Activated CD8-positive, alpha-beta T cell treated with anti-CD3 and anti-CD28 coated beads, Interleukin-2, amount 10 ng/mL, durations not matched to agents 7 days and 5 days (primary cell): Measurements from ENCODE around the gene CATSPERE. TPM values are rescaled to one million over a fixed set of nuclear protein-coding genes. Genes with fewer than 3 reads are reported as not detected.
A peak's percentile ranks its signal among the peaks of the same experiment; 100 is the strongest.
"Not testable (repeated sequence)": the region's sequence is repeated elsewhere in the genome, so short reads cannot be mapped to it uniquely, and the experiment has no call there.

ENCODE experiments used
- ATAC-seq: fragments of 150-1000 bp; cut with Tn5 transposase; one replicate; pipeline ENCODE4 v1.10.0; 2021; ENCODE audit warnings: moderate library complexity
- CTCF ChIA-PET: fragments of 350-600 bp; sonication (Branson Sonifier 250); formaldehyde crosslinking; loops from one replicate; lab custom pipeline; 2021; ENCODE audit warnings: antibody characterized with exemption; lab: Charles Lee
- POLR2A ChIA-PET: fragments of 350-600 bp; sonication (Branson Sonifier 250); formaldehyde crosslinking; loops from one replicate; lab custom pipeline; 2021; ENCODE audit warnings: antibody characterized with exemption; lab: Charles Lee
- DNase-seq: peaks from one replicate; pipeline ENCODE4 v3.0.0-alpha.2; 2020
- H3K27ac Mint-ChIP-seq: one replicate; pipeline ENCODE4 v1.8.0; 2021; ENCODE audit warnings: mild to moderate bottlenecking, mixed read lengths
- H3K27me3 Mint-ChIP-seq: one replicate; pipeline ENCODE4 v1.8.0; 2021; ENCODE audit warnings: low read depth, mixed read lengths
- H3K36me3 Mint-ChIP-seq: one replicate; pipeline ENCODE4 v1.8.0; 2021; ENCODE audit warnings: low read depth, mixed read lengths
- H3K4me1 Mint-ChIP-seq: one replicate; pipeline ENCODE4 v1.8.0; 2021; ENCODE audit warnings: low read depth, mixed read lengths
- H3K4me3 Mint-ChIP-seq: one replicate; pipeline ENCODE4 v1.8.0; 2021; ENCODE audit warnings: mild to moderate bottlenecking, mixed read lengths
- H3K9me3 Mint-ChIP-seq: one replicate; pipeline ENCODE4 v1.8.0; 2022; ENCODE audit warnings: mixed read lengths; ENCODE audit not compliant: insufficient read depth
- total RNA-seq, 2 experiments: library from RNA; stranded (reverse); gene quantifications; one replicate each; pipeline ENCODE4 v1.2.3, GENCODE V29; 2021

Gene CATSPERE
- total RNA-seq, 2 experiments from 2014 or later: 0.37 to 0.61 TPM

DNA sequence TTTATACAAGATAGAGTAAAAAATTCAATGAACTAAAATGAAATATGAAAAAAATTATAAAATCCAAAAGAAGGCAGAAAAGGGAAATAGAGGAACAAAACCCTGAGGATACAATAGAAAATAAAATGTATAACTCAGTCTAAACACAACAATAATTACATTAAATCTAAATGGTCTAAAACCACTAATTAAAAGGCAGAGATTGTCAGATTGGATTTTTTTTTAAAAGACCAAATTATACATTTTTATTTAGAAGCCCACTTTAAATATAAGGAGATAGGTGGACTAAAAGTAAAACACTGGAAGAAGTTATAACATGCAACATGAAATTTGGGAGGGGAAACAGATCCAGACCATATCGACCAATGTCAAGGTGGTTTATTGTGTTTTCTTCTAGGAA, 95.2 kb downstream of the CATSPERE start:
- ATAC-seq (no peak), DNase-seq (no peak)
- CTCF ChIA-PET: no interaction called here
- Mint-ChIP-seq H3K4me1 (no peaks in the 10 kb centered on the region), H3K27ac (no peak overlapping the region), H3K36me3 (no peaks in the 10 kb centered on the region), H3K27me3 (no peaks in the 10 kb centered on the region), H3K9me3 (peaks cover 3% of the 10 kb centered on the region), H3K4me3 (no peak overlapping the region)
- POLR2A ChIA-PET: no interaction called here

DNA sequence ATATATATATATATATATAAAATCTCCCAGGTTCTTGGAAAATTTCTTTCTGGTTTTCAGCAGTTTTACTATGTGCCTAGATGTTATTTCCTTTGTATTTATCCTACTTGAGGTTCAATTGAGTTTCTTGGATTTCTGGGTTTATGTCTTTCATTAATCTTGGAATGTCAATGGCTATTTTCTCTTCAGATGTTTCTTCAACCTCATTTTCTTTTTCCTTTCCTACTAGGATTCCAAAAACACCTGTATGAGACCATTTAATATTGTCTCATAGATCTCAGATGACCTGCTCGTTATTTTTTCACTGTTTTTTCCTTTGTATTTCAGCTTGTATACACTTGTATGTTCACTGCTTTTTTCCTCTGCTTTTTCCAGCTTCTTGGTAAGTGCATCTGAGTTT, 96.5 kb downstream of the CATSPERE start:
- Mint-ChIP-seq H3K4me1 (no peaks in the 10 kb centered on the region), H3K9me3 (peaks cover 3% of the 10 kb centered on the region), H3K27ac (no peak overlapping the region), H3K36me3 (no peaks in the 10 kb centered on the region), H3K4me3 (no peak overlapping the region), H3K27me3 (no peaks in the 10 kb centered on the region)
- CTCF ChIA-PET: no interaction called here
- ATAC-seq (no peak), DNase-seq (no peak)
- POLR2A ChIA-PET: interaction anchor here (0.6 kb wide), 1 partner anchor 384 kb away, joined by 3 read pairs; no protein-coding TSS in a partner anchor

GRCh38 chr1:244559561-244559960, 98.5 kb downstream of the CATSPERE start:
- H3K4me1 Mint-ChIP-seq: no peaks in the 10 kb centered on the region
- DNase-seq: no peak
- H3K27me3 Mint-ChIP-seq: no peaks in the 10 kb centered on the region
- CTCF ChIA-PET: no interaction called here
- ATAC-seq: no peak
- POLR2A ChIA-PET: no interaction called here
- H3K27ac Mint-ChIP-seq: no peak overlapping the region
- no peaks in the 10 kb centered on the region for H3K36me3 Mint-ChIP-seq
- peaks cover 2% of the 10 kb centered on the region for H3K9me3 Mint-ChIP-seq
- no peak overlapping the region for H3K4me3 Mint-ChIP-seq

- H3K27me3 Mint-ChIP-seq, DNase-seq, H3K27ac Mint-ChIP-seq, ATAC-seq, H3K9me3 Mint-ChIP-seq, H3K36me3 Mint-ChIP-seq, H3K4me1 Mint-ChIP-seq, CTCF ChIA-PET, POLR2A ChIA-PET, H3K4me3 Mint-ChIP-seq: not testable (repeated sequence)
Measured at GRCh38 chr1:244562877-244563276, 101.8 kb downstream of the CATSPERE start.

DNA sequence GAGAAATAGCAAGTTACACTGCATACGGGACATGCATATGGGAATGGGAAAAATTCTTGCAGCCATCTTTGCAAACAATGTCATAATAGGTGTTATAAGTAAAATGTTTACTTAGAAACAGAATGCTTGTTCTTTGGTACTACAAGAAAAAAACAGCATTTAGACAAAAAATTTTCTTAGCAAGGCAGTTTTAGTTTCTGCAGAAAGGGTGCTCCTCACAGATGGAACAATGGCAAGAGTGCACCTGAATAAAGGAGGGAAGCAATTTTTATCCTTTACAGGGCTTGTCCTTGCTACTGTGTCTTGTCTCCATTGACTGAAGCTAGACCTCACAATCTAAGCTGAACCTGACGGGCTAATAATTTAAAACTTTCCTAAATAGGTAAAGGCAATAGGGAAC, 112.7 kb downstream of the CATSPERE start:
- H3K4me1 Mint-ChIP-seq: no peaks in the 10 kb centered on the region

DNA sequence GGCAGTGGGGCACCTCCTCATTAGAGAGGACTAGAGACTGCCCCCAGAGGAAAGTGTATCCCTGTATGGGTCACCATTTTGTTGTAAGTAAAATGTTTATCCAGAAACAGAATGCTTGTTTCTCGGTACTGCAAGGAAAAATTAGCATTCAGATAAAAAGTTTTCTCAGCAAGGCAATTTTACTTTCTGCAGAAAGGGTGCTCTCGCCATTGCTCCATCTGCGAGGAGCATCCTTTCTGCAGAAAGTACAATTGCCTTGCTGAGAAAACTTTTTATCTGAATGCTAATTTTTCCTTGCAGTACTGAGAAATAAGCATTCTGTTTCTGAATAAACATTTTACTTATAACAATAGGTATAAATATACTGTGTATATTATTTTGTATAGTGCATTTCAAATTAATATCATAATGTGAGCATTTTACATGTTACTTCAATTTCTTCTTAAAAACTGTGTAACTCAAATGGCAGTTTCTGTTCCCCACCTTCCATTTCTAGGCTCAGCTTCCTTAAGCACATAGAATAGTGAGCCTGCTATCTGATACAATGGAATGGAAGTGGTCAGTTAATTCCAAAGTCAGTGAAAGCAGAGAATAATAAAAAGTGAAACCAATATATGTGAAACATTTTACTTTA, 115.3 kb downstream of the CATSPERE start:
- peaks cover 6% of the 10 kb centered on the region for H3K36me3 Mint-ChIP-seq
- ChIA-PET POLR2A (no interaction called here), CTCF (no interaction called here)
- H3K9me3 Mint-ChIP-seq: peaks cover 31% of the 10 kb centered on the region
- H3K27me3 Mint-ChIP-seq: no peaks in the 10 kb centered on the region
- ATAC-seq: no peak
- H3K27ac Mint-ChIP-seq: no peak overlapping the region
- no peaks in the 10 kb centered on the region for H3K4me1 Mint-ChIP-seq
- DNase-seq: no peak
- no peak overlapping the region for H3K4me3 Mint-ChIP-seq

More for the DNA sequence above, 112.7 kb downstream of the CATSPERE start:
- CTCF ChIA-PET: no interaction called here
- ATAC-seq (no peak), DNase-seq (no peak)
- Mint-ChIP-seq H3K36me3 (peaks cover 6% of the 10 kb centered on the region), H3K27me3 (no peaks in the 10 kb centered on the region), H3K4me3 (no peak overlapping the region), H3K27ac (no peak overlapping the region), H3K9me3 (peaks cover 31% of the 10 kb centered on the region)
- POLR2A ChIA-PET: no interaction called here

DNA sequence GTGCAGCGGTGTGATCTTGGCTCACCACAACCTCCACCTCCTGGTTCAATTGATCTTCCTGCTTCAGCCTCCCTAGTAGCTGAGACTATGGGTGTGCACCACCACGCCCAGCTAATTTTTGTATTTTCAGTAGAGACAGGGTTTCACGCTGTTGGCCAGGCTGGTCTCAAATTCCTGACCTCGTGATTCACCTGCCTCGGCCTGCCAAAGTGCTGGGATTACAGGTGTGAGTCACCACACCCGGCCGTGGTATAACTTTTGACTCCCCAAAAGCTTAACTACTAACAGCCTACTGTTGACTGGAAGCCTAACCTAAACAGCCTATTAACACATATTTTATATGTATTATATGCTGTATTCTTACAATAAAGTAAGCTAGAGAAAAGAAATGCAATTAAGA, 117.1 kb downstream of the CATSPERE start:
- CTCF ChIA-PET, H3K4me3 Mint-ChIP-seq, H3K27ac Mint-ChIP-seq, ATAC-seq, POLR2A ChIA-PET, H3K36me3 Mint-ChIP-seq, H3K4me1 Mint-ChIP-seq, DNase-seq, H3K27me3 Mint-ChIP-seq: not testable (repeated sequence)
- peaks cover 31% of the 10 kb centered on the region for H3K9me3 Mint-ChIP-seq

DNA sequence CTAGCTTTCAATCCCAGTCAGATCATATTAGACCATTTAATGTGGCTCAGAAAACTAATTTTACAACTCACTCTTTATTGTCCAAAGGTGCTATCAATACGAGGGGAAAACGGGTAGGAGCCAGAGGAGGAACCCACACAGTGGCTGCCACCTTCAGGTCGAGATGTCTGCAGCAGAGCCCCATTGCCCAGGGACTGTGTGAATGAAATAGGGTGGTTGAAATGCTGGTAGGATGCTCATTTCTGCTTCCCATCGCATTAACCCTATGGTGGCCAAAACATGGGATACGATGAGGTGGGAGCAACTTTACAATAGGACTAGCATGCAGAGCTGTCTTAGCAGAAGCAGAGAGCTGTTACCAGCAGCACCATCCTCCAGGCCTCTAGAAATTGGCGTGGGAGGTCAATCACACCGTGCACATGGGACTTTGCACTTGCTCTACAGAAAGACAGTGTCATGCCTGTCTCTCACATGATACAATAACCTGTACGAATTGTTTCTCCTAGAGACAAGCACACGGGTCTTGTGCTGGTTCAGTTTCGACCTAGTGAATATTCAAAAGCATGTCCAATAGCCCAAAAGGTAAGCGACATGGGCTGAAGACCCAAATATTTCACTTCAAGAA, 122.4 kb downstream of the CATSPERE start:
- Mint-ChIP-seq H3K4me1 (peaks cover 3% of the 10 kb centered on the region), H3K4me3 (no peak overlapping the region), H3K27ac (no peak overlapping the region), H3K27me3 (no peaks in the 10 kb centered on the region), H3K36me3 (no peaks in the 10 kb centered on the region), H3K9me3 (no peaks in the 10 kb centered on the region)
- CTCF ChIA-PET: no interaction called here
- DNase-seq (no peak), ATAC-seq (no peak)
- POLR2A ChIA-PET: no interaction called here

- no peak for ATAC-seq
Measured at GRCh38 chr1:244585867-244586266, 124.8 kb downstream of the CATSPERE start.

DNA sequence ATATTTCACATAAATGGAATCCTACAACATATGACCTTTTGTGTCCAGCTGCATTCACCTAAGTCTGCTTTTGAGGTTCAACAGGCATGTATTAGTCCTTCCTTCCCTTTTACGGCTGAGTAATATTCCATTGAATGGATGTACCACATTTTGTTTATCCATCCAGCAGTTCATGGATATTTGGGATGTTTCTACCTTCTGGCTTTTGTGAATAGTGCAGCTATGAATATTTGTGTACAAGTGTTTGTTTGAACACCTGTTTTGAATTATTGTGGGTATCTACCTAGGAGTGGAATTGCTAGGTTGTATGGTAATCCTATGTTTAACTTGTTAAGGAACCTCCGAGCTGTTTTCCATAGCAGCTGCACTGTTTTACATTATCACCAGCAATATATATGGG, 129.6 kb downstream of the CATSPERE start:
- Mint-ChIP-seq H3K9me3 (no peaks in the 10 kb centered on the region), H3K36me3 (no peaks in the 10 kb centered on the region), H3K27me3 (no peaks in the 10 kb centered on the region), H3K4me3 (no peak overlapping the region), H3K4me1 (no peaks in the 10 kb centered on the region), H3K27ac (no peak overlapping the region)
- ATAC-seq (no peak), DNase-seq (no peak)
- ChIA-PET CTCF (no interaction called here), POLR2A (no interaction called here)

More at GRCh38 chr1:244585867-244586266, 124.8 kb downstream of the CATSPERE start:
- Mint-ChIP-seq H3K4me1 (peaks cover 3% of the 10 kb centered on the region), H3K9me3 (no peaks in the 10 kb centered on the region), H3K27me3 (no peaks in the 10 kb centered on the region), H3K36me3 (no peaks in the 10 kb centered on the region), H3K27ac (no peak overlapping the region), H3K4me3 (no peak overlapping the region)
- no peak for DNase-seq
- CTCF ChIA-PET: no interaction called here
- POLR2A ChIA-PET: no interaction called here

- DNase-seq (no peak), ATAC-seq (no peak)
- Mint-ChIP-seq H3K4me3 (no peak overlapping the region), H3K27me3 (no peaks in the 10 kb centered on the region), H3K27ac (no peak overlapping the region), H3K36me3 (no peaks in the 10 kb centered on the region), H3K4me1 (no peaks in the 10 kb centered on the region), H3K9me3 (no peaks in the 10 kb centered on the region)
- ChIA-PET POLR2A (no interaction called here), CTCF (no interaction called here)
Measured at GRCh38 chr1:244598611-244599010, 137.5 kb downstream of the CATSPERE start.

DNA sequence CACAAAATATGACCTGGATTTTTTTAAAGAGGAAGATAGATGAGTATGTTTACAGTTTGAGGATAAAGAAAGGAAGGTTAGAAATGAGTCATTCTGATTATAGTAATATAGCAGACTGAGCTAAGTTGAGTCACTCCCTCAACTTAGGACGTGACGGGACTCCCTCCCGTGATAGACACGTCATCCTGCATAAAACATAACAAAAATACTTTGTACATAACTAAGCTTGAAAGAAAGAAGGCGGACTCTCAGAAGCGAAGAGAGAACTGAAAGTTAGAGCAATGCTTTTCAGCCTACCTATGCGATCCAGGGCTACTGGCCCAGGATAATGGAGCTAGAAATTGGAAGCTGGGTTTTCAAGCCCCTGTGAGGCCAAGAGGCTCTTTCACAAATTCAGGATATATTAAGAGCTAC, 138.9 kb downstream of the CATSPERE start:
- Mint-ChIP-seq H3K27ac (peak overlapping the region; percentile 31), H3K36me3 (no peaks in the 10 kb centered on the region), H3K9me3 (no peaks in the 10 kb centered on the region), H3K4me1 (no peaks in the 10 kb centered on the region), H3K4me3 (no peak overlapping the region), H3K27me3 (no peaks in the 10 kb centered on the region)
- CTCF ChIA-PET: interaction anchor here (0.8 to 1.4 kb wide), 3 partner anchors 196 to 443 kb away, joined by 3 to 6 read pairs (median 4); no protein-coding TSS in a partner anchor
- peak; percentile 25 for DNase-seq
- POLR2A ChIA-PET: interaction anchor here (0.7 to 1.5 kb wide), 4 partner anchors 54 to 264 kb away, joined by 3 to 4 read pairs (median 4); partner anchors contain the start of genes CATSPERE and HNRNPU
- ATAC-seq: peak; percentile 65
